ENCODE measurements around the gene SRGAP3. TPM values are rescaled to one million over a fixed set of nuclear protein-coding genes. Genes with fewer than 3 reads are reported as not detected.
A peak's percentile ranks its signal among the peaks of the same experiment; 100 is the strongest.

Gene SRGAP3
- total and polyA plus RNA-seq, 4 donors, result 1.2 to 32.8 (median 7.3) TPM

GRCh38 chr3:9204253-9204992, 45.0 kb downstream of the SRGAP3 start:
- no peak overlapping the region for H3K4me3 ChIP-seq
- peaks cover 0 to 31% (median 8%) of the 10 kb centered on the region in 5 donors for H3K4me1 ChIP-seq (ENCODE audit: control insufficient read depth in 5 of 5, insufficient read depth in 5 of 5, low read length in 5 of 5)
- no peaks in the 10 kb centered on the region for H3K27me3 ChIP-seq (ENCODE audit: control insufficient read depth in 3 of 3, insufficient read depth in 3 of 3, low read length in 2 of 3)
- H3K9me3 ChIP-seq (ENCODE audit: control insufficient read depth in 4 of 4, insufficient read depth in 3 of 4, low read length in 3 of 4), result peaks cover 0 to 2% (median 0%) of the 10 kb centered on the region in 4 donors
- no peak for TF ChIP-seq CTCF (IDR thresholded peaks at IDR 0.05; ENCODE audit: control extremely low read depth, extremely low read depth)
- 79 to 89% methylated on average over 17 of the region's 17 CpGs for WGBS, 2 donors
- no peak overlapping the region for H3K27ac ChIP-seq (ENCODE audit: low read depth in 1 of 2, low read length in 1 of 2)
- no peak for ATAC-seq (ENCODE audit: insufficient read depth, low FRiP score)
- H3K9ac ChIP-seq (ENCODE audit: insufficient read depth in 1 of 2, low read length in 2 of 2), result no peak overlapping the region
- peak; percentile 41 to 57 (median 51) for DNase-seq
- H3K36me3 ChIP-seq (ENCODE audit: control insufficient read depth in 4 of 4, insufficient read depth in 4 of 4, low read length in 4 of 4), result peaks cover 0 to 3% (median 0%) of the 10 kb centered on the region in 4 donors

GRCh38 chr3:9203317-9203716, 46.1 kb downstream of the SRGAP3 start:
- 79 to 81% methylated on average over 2 of the region's 2 CpGs for WGBS, 2 donors
- no peak for TF ChIP-seq CTCF (IDR thresholded peaks at IDR 0.05; ENCODE audit: control extremely low read depth, extremely low read depth)
- H3K27ac ChIP-seq (ENCODE audit: low read depth in 1 of 2, low read length in 1 of 2), result no peak overlapping the region
- peaks cover 0 to 42% (median 11%) of the 10 kb centered on the region in 5 donors for H3K4me1 ChIP-seq (ENCODE audit: control insufficient read depth in 5 of 5, insufficient read depth in 5 of 5, low read length in 5 of 5)
- peaks cover 0 to 2% (median 0%) of the 10 kb centered on the region in 4 donors for H3K9me3 ChIP-seq (ENCODE audit: control insufficient read depth in 4 of 4, insufficient read depth in 3 of 4, low read length in 3 of 4)
- H3K4me3 ChIP-seq, result no peak overlapping the region
- no peak for ATAC-seq (ENCODE audit: insufficient read depth, low FRiP score)
- H3K27me3 ChIP-seq (ENCODE audit: control insufficient read depth in 3 of 3, insufficient read depth in 3 of 3, low read length in 2 of 3), result no peaks in the 10 kb centered on the region
- H3K9ac ChIP-seq (ENCODE audit: insufficient read depth in 1 of 2, low read length in 2 of 2), result no peak overlapping the region
- H3K36me3 ChIP-seq (ENCODE audit: control insufficient read depth in 4 of 4, insufficient read depth in 4 of 4, low read length in 4 of 4), result peaks cover 0 to 3% (median 0%) of the 10 kb centered on the region in 4 donors
- DNase-seq, result no peak

GRCh38 chr3:9202546-9202945, 46.9 kb downstream of the SRGAP3 start:
- peaks cover 0 to 47% (median 11%) of the 10 kb centered on the region in 5 donors for H3K4me1 ChIP-seq (ENCODE audit: control insufficient read depth in 5 of 5, insufficient read depth in 5 of 5, low read length in 5 of 5)
- no peak for DNase-seq
- H3K27ac ChIP-seq (ENCODE audit: low read depth in 1 of 2, low read length in 1 of 2), result no peak overlapping the region
- no peak for ATAC-seq (ENCODE audit: insufficient read depth, low FRiP score)
- WGBS, 2 donors, result 82 to 85% methylated on average over 4 of the region's 4 CpGs
- no peak overlapping the region for H3K9ac ChIP-seq (ENCODE audit: insufficient read depth in 1 of 2, low read length in 2 of 2)
- peaks cover 0 to 2% (median 0%) of the 10 kb centered on the region in 4 donors for H3K9me3 ChIP-seq (ENCODE audit: control insufficient read depth in 4 of 4, insufficient read depth in 3 of 4, low read length in 3 of 4)
- no peak overlapping the region for H3K4me3 ChIP-seq
- H3K27me3 ChIP-seq (ENCODE audit: control insufficient read depth in 3 of 3, insufficient read depth in 3 of 3, low read length in 2 of 3), result no peaks in the 10 kb centered on the region
- TF ChIP-seq CTCF (IDR thresholded peaks at IDR 0.05; ENCODE audit: control extremely low read depth, extremely low read depth), result no peak
- no peaks in the 10 kb centered on the region for H3K36me3 ChIP-seq (ENCODE audit: control insufficient read depth in 4 of 4, insufficient read depth in 4 of 4, low read length in 4 of 4)

Data from lung (tissue), 12 donors.